ENCODE data around the gene CXCL13.

DNA sequence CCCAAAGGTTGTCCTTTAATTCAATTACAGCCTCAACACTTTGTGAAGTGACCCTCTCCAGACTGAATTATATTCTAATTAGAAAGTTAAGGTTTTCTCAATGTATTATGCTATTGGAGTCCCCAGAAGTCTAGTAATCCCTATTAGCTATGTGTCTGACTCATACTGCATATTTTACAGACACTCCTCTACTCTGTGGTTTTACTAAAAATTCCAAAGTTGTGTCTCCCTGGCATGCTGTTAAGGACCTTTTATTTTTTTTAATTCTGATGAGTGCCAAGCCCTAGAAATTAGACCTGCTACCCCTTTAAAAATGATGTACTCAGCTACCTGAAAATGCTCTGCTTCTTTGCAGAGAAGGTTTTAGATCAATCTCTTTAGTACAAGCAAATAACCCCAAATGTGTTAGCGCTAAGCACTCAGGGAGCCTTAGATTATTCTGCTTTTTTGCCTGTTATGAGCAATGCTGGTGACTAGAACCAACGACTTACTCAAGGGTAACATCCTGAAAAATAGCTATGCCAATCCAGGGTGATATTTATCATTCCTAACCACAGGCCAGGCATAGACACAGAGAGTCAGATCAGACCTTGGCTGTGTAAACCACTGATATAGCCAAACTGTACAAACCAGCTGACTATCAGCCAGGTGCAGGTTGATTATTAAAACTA is 26.1 kb upstream of the CXCL13 start:
- TF ChIP-seq USF2 (IDR thresholded peaks at IDR 0.05; ENCODE audit: borderline replicate concordance, low read depth, low read length) (no peak), POLR2AphosphoS5 (IDR thresholded peaks at IDR 0.05; ENCODE audit: low read depth, low read length) (no peak), CTCF (IDR thresholded peaks at IDR 0.05) (no peak), SIN3A (IDR thresholded peaks at IDR 0.05; ENCODE audit: borderline replicate concordance, low read depth, low read length) (no peak), FOXM1 (IDR thresholded peaks at IDR 0.05; ENCODE audit: low read depth) (no peak), MXI1 (IDR thresholded peaks at IDR 0.05; ENCODE audit: low read depth, low read length) (no peak), RAD21 (IDR thresholded peaks at IDR 0.05; ENCODE audit: low read length) (no peak), YY1 (IDR thresholded peaks at IDR 0.05; ENCODE audit: low read depth) (no peak), RCOR1 (IDR thresholded peaks at IDR 0.05; ENCODE audit: low read length) (no peak), TAF1 (IDR thresholded peaks at IDR 0.05; ENCODE audit: borderline replicate concordance, low read depth, low read length) (no peak), TCF12 (IDR thresholded peaks at IDR 0.05) (peak; percentile 40)
- TF ChIP-seq, protein P1, sequence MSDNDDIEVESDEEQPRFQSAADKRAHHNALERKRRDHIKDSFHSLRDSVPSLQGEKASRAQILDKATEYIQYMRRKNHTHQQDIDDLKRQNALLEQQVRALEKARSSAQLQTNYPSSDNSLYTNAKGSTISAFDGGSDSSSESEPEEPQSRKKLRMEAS (IDR thresholded peaks at IDR 0.05; ENCODE audit: low read depth): no peak
- TF ChIP-seq, protein P2, sequence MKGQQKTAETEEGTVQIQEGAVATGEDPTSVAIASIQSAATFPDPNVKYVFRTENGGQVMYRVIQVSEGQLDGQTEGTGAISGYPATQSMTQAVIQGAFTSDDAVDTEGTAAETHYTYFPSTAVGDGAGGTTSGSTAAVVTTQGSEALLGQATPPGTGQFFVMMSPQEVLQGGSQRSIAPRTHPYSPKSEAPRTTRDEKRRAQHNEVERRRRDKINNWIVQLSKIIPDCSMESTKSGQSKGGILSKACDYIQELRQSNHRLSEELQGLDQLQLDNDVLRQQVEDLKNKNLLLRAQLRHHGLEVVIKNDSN (IDR thresholded peaks at IDR 0.05; ENCODE audit: borderline replicate concordance, low read depth): no peak
- TF ChIP-seq, protein P3, sequence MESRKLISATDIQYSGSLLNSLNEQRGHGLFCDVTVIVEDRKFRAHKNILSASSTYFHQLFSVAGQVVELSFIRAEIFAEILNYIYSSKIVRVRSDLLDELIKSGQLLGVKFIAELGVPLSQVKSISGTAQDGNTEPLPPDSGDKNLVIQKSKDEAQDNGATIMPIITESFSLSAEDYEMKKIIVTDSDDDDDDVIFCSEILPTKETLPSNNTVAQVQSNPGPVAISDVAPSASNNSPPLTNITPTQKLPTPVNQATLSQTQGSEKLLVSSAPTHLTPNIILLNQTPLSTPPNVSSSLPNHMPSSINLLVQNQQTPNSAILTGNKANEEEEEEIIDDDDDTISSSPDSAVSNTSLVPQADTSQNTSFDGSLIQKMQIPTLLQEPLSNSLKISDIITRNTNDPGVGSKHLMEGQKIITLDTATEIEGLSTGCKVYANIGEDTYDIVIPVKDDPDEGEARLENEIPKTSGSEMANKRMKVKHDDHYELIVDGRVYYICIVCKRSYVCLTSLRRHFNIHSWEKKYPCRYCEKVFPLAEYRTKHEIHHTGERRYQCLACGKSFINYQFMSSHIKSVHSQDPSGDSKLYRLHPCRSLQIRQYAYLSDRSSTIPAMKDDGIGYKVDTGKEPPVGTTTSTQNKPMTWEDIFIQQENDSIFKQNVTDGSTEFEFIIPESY (IDR thresholded peaks at IDR 0.05; ENCODE audit: borderline replicate concordance, low read depth): no peak
